Activated CD8-positive, alpha-beta memory T cell treated with anti-CD3 and anti-CD28 coated beads for 36 hours (primary cell): ENCODE results near the gene KCNQ1OT1. TPM values are rescaled to one million over a fixed set of nuclear protein-coding genes. Genes with fewer than 3 reads are reported as not detected.

Experiments used
- CTCF ChIA-PET: fragments of 350-600 bp; sonication (Branson Sonifier 250); formaldehyde crosslinking; loops from one replicate; lab custom pipeline; 2021; ENCODE audit warnings: antibody characterized with exemption; lab: Charles Lee
- POLR2A ChIA-PET: fragments of 350-600 bp; sonication (Branson Sonifier 250); formaldehyde crosslinking; loops from one replicate; lab custom pipeline; 2021; ENCODE audit warnings: antibody characterized with exemption; lab: Charles Lee
- total RNA-seq, 2 experiments: library from RNA; stranded (reverse); gene quantifications; one replicate each; pipeline ENCODE4 v1.2.3, GENCODE V29; 2021

The KCNQ1OT1 gene
- total RNA-seq, 2 experiments from 2014 or later = 0.21 TPM

GRCh38 chr11:2592559-2593392 is 107.0 kb downstream of the KCNQ1OT1 start:
- ChIA-PET POLR2A (no interaction called here), CTCF (no interaction called here)

GRCh38 chr11:2591805-2592204 is 108.0 kb downstream of the KCNQ1OT1 start:
- ChIA-PET POLR2A (no interaction called here), CTCF (no interaction called here)

DNA sequence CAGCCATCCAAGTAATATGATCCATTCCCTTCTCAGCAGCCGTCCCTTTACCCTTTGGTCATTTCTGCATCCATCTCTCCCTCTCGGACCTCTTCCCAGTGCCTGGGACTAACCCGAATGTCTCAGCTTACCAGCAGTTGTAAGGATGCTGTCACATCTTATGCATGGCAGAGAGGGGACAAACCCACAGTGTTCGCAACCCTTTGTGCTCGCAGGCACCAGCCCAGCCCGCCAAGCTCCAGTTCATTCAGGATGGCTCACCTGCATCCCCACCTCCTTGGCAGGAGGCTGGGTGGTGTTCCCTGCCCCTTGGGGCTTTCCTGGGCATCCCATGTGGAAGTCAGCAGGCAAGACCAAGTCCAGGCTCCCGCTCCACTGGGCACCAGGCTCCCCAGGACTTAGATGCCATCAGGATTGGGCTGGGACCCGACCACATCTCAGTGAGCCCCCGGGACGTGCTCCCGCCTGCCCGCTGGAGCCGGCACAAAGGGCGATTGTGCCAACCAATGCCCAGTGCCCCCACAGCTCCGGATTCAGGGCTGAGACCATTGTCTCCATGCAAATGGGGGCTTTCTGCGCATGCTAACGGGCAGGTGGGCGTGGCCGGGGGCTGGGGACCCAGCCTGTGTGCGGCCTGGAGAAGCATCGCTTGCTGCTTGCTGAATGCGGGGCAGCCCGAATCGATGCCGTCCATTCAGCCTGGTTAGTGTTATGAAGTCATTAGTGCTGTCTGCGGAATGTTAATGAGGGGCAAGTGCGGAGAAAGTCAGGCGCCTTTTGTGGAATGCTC is 108.6 kb downstream of the KCNQ1OT1 start:
- ChIA-PET CTCF (no interaction called here), POLR2A (no interaction called here)

- ChIA-PET CTCF (no interaction called here), POLR2A (no interaction called here)
Observed at GRCh38 chr11:2590131-2590964, 109.4 kb downstream of the KCNQ1OT1 start.

DNA sequence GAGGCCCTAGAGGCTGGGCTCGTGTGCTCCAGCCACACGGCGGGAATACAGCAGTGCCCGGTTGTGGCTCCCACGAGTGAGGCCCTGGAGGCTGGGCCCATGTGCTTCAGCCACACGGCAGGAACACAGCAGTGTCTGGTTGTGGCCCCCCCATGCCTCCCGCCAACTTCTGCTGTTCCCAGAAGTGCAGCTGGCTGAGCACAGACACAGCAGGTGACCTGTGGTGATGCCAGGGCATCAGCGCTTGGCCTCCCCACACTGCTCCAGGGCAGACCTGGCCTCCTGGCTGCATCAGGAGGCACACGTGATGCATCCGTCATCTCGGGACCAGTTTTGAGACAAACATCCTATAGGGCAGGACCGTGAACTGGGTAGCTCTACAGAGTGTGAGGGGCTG is 110.3 kb downstream of the KCNQ1OT1 start:
- ChIA-PET POLR2A (no interaction called here), CTCF (no interaction called here)

- CTCF ChIA-PET = no interaction called here
Observed at GRCh38 chr11:2588809-2589537, 110.8 kb downstream of the KCNQ1OT1 start.

GRCh38 chr11:2587976-2588748 is 111.6 kb downstream of the KCNQ1OT1 start:
- ChIA-PET POLR2A (no interaction called here), CTCF (no interaction called here)

More at GRCh38 chr11:2588809-2589537, 110.8 kb downstream of the KCNQ1OT1 start:
- POLR2A ChIA-PET = no interaction called here

DNA sequence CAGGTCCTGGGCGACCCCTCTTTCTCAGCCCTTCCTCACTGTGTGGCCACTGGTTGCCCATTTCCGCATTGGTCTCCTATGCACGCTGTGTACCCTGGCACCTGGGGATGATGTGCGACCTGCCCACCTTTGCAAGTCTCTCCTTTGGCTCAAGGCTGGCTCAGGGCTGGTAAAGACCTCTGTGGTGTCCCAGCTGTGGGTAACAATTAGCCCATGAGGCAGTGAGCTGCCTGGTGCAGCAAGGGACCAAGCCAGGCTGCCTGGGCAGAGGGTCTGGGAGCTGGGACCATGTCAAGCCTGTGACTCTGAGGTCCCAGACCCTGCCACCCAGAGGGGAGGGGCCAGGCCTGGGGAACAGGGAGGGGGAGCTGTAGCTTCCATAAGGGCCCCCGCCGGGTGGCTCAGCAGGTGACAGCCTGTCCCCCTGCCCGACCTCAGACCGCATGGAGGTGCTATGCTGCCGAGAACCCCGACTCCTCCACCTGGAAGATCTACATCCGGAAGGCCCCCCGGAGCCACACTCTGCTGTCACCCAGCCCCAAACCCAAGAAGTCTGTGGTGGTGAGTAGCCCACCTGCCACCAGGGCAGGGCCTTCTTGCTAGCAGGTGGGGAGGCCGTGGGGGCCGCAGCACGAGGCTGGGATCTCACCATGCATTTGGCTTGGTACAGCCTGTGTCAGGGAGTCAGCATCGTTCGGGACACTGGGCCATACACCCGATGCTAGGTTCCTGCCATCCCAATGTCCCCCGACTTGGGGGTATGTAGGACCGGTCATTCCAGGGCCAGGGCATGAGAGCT is 112.5 kb downstream of the KCNQ1OT1 start:
- CTCF ChIA-PET = no interaction called here

GRCh38 chr11:2586793-2587131 is 113.0 kb downstream of the KCNQ1OT1 start:
- ChIA-PET CTCF (no interaction called here), POLR2A (no interaction called here)

More for the DNA sequence above, 112.5 kb downstream of the KCNQ1OT1 start:
- POLR2A ChIA-PET = no interaction called here

DNA sequence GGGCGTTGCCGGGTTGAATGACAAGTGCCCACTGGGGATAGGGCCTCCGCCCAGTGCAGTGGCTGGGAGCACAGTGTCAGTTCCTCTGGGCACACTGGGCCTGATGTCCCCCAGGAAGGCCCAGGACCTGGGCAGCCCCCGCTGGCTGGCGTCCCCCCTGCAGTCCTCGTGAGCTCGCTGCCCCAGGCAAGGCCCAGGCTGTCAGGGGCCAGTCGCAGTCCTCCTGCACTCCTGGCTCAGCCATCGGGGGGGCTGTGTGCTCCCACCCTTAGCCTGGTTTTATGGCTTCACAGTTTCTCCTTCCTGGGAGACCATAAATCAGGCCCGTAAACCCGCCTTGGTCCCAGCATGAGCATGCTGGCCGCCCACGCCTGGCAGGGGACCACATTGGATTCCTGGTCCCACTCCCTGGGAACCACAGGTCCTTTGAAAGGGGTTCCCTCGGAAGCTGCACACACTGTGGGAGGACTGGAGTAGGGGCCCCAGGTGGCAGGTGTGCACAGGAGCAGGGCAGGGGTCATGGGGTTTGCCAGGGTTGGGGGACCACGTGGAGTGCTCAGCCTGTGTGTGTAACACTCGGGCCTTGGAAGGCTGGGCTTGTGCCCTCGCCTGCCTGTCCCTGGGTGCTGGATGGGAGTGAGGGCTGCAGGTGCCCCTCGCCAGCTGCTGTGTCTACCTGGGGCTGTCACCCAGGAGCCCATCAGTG is 113.6 kb downstream of the KCNQ1OT1 start:
- CTCF ChIA-PET = no interaction called here
- POLR2A ChIA-PET = no interaction called here

DNA sequence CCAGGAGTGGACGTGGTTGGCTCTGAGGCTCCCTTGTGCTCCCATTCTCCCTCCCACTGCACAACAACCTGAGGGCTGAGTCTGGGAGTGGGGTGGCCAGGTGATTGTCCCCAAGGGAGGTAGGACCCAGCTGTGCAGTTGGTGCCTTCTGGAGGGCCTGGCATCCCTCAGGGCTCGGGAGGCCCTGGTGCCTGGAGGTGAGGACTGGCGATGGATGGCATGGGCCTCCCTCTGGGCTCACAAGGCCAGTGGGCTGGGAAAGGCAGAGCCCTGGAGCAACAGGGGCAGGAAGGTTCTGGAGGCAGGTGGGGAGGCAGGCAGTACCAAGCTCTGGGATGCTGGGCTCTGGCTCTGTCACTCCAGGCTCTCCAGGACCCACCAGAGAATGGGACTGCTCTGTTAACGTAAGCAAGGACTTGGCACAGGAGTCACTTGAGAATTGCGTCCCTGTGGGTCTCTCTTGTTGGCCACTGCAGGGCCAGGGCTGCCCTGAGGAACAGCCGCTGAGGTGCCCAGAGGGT is 114.2 kb downstream of the KCNQ1OT1 start:
- CTCF ChIA-PET = no interaction called here

GRCh38 chr11:2584812-2585565 is 114.8 kb downstream of the KCNQ1OT1 start:
- CTCF ChIA-PET = no interaction called here
- POLR2A ChIA-PET = no interaction called here

More for the DNA sequence above, 114.2 kb downstream of the KCNQ1OT1 start:
- POLR2A ChIA-PET = no interaction called here

GRCh38 chr11:2584434-2584811 is 115.4 kb downstream of the KCNQ1OT1 start:
- ChIA-PET POLR2A (no interaction called here), CTCF (no interaction called here)

GRCh38 chr11:2583605-2583958 is 116.2 kb downstream of the KCNQ1OT1 start:
- ChIA-PET CTCF (no interaction called here), POLR2A (no interaction called here)

DNA sequence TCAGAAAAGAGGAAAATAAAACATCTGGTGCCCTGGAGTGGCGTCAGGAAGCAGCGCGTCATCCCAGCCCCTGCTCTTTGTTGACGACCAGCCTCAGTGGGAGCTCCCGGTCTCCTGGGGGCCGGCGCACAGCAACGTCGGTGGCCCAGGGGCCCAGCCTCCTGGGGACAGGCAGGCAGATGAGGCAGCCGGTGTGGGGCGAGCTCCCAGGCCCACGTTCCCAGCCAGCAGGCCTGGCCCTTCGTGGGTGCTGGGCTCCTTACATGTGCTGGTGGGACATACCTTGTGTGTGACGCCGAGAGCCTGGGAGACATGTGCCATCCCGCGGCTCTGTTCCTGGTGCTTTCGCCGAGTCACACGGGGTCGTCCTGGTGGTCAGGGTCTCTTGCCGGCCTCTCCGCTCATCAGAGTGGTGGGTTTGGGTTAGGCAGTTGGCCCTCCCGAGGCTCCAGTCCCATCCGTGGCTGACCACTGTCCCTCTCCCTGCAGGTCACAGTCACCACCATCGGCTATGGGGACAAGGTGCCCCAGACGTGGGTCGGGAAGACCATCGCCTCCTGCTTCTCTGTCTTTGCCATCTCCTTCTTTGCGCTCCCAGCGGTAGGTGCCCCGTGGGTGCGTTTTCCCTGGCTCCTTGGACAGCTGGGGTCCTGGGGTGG is 116.7 kb downstream of the KCNQ1OT1 start:
- ChIA-PET CTCF (no interaction called here), POLR2A (no interaction called here)

DNA sequence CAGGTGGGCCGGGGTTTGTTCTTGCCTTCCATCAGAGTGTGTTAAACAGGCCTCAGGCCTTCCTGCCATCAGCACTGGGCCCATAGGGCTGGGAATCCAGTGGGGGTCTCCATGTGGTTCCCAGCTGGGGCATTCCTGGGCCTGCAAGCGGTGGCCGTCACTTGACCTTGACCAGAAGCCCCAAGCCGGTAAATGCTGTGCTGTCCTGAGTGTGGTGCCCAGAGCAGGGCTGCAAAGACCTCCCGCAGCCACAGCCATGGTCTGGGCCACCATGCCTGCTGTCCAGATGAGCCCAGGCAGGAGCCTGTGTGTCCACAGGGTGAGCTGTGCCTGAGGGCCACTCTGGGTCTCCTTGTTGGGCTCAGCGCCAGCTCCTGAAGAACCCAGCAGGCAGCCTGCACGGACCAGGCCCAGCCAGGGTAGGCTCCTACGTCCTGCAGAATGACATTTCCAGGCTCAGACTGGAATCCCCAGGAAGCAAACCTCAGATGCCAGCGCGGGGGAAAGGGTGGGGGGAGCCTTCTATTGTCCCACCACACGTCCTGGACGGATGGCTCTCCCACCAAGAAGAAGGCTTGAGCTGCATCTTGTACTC is 117.3 kb downstream of the KCNQ1OT1 start:
- ChIA-PET CTCF (no interaction called here), POLR2A (no interaction called here)
